D341Med (cell line): ENCODE data around the gene LST1.
A peak's percentile ranks its signal among the peaks of the same experiment; 100 is the strongest.

ENCODE experiments used
- DNase-seq: peaks from one replicate; pipeline ENCODE4 v3.0.0; 2012; ENCODE audit warnings: low spot score

LST1 gene

DNA sequence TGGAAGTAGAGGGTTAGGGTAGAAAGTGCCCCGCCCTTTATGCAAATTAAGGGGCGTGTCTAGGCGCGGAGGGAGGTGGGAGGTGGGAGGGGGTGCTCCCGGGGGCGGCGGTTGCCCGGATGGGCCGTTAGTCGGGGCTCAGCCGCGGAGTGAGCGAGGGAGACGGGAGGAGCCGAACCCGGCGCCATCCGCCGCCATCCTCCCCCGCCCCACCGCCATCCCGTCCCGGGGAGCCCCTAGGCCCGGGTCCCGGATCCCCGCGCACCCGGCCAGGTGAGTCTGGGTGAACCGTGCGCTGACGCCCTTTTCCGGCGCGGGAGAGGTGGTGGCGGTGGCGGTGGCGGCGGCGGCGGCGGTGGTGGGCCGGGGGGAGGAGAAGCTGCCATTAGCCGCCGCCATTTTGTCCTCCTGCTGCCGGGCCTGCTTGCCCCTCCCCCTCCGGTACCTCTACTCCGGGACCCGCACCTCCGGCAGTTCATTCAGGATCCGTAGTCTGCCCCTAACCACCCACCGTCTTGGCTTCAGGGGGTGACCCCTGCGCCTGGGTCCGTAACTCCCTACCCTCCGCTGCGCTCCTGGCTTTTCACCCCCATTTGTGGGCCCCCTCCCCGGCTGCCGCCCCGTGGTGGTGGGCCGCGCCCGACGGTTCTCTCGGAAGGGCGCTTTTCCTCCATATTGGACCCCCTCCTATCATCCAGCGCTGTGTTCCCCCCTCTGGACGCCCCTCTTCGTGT lies 34.7 kb downstream of the LST1 start, which contains the start of gene PRRC2A:
Gene PRRC2A, plus strand, starts transcription at position 130 of the 734 bp plus-strand sequence. CDS start 2,075 bp downstream, outside the sequence.
- peak; percentile 96 for DNase-seq

DNA sequence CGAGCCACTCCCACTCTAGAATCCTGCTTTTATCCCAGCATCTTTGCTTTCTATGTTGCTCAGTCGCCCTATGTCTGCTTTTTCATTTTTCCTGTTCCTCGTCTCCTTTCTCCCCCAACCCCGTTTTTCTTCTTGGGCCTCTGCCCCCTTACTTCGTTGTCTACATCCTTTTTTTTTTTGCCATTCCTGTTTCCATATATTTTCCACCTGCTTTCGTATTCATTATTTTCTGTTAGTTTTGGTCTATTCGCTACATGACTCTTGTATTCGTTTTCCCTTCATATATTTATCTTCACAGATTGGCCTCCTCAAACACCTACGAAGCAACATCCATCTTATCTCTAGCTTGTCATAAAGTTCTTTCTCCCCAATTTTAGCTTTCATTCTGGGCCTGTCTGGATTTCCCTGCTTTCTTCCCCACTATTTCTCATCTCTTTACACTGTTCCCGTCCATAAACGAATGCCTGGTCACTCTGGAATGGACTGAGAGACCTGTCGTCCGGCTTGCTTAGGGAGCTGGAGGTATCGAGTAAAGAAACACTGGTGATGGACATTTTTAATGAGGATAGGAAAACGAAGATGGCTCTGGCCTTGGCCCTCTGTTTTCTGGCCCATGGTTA lies 35.4 kb downstream of the LST1 start:
- DNase-seq = no peak

DNA sequence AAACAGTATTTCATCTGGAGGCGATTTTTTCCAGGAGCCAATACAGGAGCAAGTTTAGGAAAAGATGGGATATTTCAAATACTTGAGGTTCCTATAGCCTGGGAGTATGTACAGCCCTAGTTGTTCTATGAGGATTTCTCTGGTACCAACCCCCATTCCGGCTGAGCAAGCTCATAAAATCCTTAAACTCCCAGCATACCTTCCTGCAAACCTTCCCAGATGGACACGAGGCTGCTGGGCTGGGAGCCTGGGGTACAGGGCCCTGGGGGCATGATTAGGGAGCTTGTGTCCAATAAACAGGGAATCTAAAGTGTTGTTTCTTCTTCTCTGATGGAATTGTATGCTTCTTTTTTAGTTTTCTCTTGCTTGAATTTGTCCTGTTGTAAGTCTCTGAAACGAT lies 35.9 kb downstream of the LST1 start:
- DNase-seq = no peak

DNA sequence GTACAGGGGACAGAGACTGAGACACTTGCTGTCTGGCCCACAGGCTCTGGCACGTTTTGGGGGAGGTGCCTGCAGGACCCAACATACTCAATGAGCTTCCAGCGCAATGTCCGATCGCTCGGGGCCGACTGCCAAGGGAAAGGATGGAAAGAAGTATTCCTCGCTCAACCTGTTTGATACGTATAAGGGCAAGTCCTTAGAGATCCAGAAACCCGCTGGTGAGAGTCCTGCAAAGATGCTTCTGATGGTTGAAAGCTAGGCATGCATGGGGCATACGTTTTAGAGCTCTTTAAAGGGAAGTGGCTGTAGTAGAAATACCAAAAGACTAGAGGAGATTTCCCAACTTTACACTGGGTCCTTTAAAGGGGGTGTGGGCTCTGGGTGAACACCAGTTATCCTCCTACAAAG lies 36.6 kb downstream of the LST1 start:
- DNase-seq = no peak

DNA sequence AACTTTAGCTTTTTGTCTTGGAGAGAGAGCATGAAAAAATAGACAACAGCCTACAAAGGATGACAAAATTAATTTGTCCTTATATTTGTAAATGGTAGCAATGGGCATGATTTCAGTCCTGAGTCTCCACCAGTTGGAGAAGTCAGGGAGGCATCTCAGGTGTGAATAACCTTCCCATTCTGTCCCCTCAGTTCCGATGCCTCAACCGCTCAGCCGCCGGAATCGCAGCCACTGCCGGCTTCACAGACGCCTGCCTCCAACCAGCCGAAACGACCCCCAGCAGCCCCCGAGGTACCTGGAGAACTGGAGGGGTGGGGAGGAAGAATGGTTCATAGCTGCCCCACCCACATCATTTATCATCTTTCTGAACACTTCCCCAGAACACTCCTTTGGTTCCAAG lies 38.0 kb downstream of the LST1 start:
- DNase-seq = no peak

DNA sequence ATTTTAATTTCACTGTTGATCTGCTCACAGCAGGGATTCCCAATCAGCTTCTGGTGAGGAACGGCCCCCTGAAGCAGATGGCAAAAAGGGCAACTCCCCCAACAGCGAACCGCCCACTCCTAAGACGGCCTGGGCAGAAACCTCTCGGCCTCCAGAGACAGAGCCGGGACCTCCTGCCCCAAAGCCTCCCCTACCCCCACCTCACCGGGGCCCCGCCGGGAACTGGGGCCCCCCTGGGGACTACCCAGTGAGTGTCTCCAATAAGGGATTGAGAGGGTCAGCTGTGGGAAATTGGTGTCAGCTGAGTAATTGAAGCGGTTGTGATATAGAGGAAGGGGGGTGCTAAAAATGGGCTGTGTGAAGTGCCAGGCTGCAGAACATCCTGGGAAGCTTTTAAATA lies 40.9 kb downstream of the LST1 start:
- DNase-seq = no peak

DNA sequence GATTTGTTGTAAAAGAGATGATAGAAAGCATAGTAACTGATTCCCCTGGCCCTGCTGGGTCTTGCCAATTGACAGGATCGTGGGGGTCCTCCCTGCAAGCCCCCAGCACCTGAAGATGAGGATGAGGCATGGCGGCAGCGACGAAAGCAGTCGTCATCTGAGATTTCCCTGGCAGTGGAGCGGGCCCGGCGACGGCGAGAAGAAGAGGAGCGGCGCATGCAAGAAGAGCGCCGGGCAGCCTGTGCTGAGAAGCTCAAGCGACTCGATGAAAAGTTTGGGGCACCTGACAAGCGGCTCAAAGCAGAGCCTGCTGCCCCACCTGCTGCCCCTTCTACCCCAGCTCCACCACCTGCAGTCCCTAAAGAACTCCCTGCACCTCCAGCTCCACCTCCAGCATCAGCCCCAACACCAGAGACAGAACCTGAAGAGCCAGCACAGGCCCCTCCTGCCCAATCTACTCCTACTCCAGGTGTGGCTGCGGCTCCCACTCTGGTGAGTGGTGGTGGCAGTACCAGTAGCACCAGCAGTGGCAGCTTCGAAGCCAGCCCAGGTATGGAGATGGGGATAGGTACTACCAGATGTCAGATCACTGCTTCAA lies 41.7 kb downstream of the LST1 start:
- DNase-seq = no peak

DNA sequence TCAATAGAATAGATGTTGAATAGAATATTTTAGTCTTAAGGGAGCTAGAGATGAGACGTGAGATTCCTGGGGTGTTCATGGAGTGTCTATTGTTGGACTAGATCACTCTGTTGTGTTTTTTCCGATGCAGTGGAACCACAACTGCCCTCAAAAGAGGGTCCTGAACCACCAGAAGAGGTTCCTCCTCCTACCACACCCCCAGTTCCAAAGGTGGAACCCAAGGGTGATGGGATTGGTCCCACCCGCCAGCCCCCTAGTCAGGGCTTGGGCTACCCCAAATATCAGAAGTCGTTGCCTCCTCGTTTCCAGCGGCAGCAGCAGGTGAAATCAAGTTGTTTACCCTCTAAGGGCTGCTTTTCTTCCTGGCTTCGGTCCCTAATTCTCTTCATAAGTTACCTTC lies 42.9 kb downstream of the LST1 start:
- DNase-seq = no peak

DNA sequence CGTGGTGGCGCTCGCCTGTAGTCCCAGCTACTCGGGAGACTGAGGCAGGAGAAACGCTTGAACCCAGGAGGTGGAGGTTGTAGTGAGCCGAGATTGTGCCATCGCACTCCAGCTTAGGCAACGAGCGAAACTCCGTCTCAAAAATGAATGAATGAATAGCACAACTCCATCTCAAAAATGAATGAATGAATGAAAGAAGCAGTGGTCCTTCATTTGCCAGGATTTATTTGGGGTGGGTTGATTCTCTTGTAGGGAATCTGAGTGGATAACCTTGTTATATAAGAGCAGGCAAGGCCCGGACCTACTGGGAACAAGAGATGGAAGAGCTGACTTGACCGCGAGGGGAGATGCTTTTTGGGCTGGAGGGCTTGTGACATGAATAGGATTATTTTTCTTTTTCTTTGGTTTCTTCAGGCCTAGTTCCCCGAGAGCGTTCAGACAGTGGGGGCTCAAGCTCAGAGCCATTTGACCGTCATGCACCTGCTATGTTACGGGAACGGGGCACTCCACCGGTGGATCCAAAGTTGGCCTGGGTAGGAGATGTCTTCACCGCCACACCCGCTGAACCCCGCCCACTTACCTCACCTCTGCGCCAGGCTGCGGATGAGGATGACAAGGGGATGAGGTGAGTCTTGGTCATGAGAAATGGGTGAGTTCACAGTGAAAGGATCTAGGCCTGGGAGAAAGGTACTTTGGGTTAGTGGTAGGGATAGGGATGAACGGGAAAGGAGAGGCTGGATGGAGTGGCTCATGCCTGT lies 44.3 kb downstream of the LST1 start:
- DNase-seq = no peak

DNA sequence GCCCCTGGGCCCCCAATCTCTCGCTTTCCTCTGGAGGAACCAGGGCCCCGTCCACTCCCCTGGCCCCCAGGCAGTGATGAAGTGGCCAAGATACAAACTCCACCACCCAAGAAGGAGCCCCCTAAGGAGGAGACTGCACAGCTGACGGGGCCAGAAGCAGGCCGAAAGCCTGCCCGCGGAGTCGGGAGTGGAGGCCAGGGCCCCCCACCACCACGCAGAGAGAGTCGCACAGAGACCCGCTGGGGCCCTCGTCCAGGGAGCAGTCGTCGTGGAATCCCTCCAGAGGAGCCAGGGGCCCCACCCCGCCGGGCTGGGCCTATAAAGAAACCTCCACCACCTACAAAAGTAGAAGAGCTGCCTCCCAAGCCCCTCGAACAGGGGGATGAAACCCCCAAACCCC lies 45.1 kb downstream of the LST1 start:
- no peak for DNase-seq

DNA sequence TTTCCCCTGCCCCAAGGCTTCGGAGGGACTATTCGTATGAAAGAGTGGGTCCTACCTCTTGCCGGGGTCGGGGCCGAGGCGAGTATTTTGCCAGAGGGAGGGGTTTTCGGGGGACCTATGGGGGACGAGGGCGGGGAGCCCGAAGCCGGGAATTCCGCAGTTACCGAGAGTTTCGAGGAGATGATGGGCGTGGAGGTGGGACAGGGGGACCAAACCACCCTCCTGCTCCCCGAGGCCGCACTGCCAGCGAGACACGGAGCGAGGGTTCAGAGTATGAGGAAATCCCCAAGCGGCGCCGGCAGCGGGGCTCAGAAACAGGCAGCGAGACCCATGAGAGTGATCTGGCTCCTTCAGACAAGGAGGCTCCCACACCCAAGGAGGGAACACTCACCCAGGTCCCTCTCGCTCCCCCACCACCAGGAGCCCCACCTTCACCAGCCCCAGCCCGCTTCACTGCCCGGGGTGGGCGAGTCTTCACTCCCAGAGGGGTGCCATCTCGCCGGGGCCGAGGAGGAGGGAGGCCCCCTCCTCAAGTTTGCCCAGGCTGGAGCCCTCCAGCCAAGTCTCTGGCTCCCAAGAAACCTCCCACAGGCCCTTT lies 45.7 kb downstream of the LST1 start:
- DNase-seq = no peak

DNA sequence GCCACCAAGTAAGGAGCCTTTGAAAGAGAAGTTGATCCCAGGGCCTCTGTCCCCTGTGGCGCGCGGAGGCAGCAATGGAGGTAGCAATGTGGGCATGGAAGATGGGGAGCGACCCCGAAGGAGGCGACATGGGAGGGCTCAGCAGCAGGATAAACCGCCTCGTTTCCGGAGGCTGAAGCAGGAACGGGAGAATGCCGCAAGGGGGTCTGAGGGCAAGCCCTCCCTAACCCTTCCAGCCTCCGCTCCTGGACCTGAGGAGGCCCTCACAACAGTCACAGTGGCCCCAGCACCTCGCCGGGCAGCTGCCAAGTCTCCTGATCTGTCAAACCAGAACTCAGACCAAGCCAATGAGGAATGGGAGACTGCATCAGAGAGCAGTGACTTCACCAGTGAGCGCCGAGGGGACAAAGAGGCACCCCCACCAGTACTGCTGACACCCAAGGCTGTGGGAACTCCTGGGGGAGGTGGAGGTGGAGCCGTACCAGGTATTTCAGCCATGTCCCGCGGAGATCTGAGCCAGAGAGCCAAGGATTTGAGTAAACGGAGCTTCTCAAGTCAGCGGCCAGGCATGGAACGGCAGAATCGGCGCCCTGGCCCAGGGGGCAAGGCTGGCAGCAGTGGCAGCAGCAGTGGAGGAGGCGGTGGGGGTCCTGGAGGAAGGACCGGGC lies 46.3 kb downstream of the LST1 start:
- no peak for DNase-seq

DNA sequence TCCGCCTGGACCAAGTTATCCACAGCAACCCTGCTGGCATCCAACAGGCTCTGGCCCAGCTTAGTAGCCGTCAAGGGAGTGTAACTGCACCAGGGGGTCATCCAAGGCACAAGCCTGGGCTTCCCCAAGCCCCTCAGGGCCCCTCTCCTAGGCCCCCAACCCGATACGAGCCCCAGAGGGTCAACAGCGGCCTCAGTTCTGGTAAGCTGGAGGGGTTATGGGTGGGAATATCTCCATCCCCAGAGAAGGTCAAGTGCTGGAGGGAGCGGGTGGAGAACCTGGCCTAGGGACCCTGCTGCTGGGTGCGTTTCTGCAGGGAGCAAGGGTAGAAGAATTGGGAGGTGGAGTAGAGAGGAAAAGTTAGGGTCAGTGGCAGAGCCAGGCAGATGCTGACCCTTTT lies 47.4 kb downstream of the LST1 start:
- no peak for DNase-seq

DNA sequence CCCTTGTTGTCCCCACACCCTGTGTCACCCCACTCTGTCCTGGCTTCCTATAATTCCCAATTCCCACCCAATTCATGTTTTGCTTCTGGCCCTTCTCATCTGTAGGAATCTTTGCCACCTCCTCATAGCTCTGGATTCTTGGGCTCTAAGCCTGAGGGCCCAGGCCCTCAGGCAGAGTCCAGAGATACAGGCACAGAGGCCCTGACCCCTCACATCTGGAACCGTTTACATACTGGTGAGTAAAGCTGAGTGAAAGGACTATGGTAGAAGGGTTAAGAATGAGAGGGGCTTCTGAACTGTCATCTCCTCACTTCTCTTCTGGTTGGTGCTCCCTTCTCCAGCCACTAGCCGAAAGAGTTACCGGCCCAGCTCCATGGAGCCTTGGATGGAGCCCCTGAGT lies 48.1 kb downstream of the LST1 start:
- no peak for DNase-seq

DNA sequence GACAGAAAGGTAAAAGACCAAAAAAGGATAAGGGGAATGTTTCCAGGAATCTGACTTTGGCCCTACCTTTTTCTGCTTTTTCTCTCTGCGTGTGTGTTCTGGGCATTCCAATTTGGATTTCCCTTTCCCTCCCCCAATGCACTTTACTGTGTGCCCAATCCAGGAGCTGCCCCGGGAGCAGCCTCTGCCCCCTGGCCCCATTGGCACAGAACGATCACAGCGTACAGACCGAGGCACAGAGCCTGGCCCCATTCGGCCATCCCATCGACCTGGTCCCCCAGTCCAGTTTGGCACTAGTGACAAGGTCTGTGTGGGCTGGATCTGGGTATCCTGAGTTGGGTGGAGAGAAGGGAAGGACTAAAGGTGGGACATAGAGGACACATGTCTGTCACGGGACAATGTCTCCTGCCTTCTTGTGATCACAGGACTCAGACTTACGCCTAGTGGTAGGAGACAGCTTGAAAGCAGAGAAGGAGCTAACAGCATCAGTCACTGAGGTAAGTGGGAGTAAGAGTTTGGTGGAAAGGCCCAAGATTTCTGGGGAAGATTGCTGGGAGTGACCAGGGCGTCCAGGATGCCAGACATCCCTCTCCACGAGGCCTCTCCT lies 49.0 kb downstream of the LST1 start:
- DNase-seq = no peak

DNA sequence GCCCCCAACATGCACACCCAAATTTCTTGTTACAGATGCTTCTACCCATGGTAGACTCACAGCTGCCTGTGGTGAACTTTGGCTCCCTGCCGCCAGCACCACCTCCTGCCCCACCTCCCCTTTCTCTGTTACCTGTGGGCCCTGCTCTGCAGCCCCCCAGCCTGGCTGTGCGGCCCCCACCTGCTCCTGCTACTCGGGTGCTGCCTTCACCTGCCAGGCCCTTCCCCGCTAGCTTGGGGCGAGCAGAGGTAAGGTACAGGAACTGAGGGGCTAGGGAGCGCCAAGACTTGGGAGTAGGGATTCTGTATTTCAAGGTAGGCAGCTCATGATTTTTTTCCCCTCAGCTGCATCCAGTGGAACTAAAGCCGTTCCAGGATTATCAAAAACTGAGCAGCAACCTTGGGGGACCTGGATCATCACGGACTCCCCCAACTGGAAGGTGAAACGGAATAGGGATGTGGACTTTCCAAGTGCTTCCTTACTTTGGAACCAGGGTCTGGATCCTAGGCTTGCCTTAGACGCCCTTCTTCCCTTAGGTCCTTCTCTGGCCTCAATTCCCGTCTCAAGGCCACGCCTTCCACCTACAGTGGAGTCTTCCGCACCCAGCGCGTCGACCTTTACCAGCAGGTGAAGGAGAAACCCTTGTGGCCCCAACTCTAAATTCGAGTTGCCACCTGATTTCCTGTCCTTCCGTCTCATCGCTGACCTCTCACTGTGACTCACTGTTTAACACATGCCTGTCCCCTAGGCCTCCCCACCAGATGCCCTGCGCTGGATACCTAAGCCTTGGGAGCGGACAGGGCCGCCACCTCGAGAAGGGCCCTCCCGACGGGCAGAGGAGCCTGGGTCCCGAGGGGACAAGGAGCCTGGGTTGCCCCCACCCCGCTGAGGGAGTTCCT lies 50.9 kb downstream of the LST1 start:
- no peak for DNase-seq
